Nephron progenitor cell (in vitro differentiated cells): ENCODE measurements around the gene FAM161A.

Experiments
- DNase-seq: peaks from one replicate; pipeline ENCODE4 v3.0.0; 2021
- H3K27ac Mint-ChIP-seq: 2 replicates; pipeline ENCODE4 v1.8.0; 2021; ENCODE audit warnings: mild to moderate bottlenecking, moderate library complexity, mixed read lengths
- H3K27me3 Mint-ChIP-seq: 2 replicates; pipeline ENCODE4 v1.8.0; 2021; ENCODE audit warnings: mild to moderate bottlenecking, low read depth, mixed read lengths; ENCODE audit not compliant: poor library complexity
- H3K36me3 Mint-ChIP-seq: 2 replicates; pipeline ENCODE4 v1.8.0; 2021; ENCODE audit warnings: low read depth, mixed read lengths
- H3K4me1 Mint-ChIP-seq: 2 replicates; pipeline ENCODE4 v1.8.0; 2021; ENCODE audit warnings: mixed read lengths
- H3K4me3 Mint-ChIP-seq: 2 replicates; pipeline ENCODE4 v1.8.0; 2021; ENCODE audit warnings: mild to moderate bottlenecking, moderate library complexity, mixed read lengths
- H3K9me3 Mint-ChIP-seq: 2 replicates; pipeline ENCODE4 v1.8.0; 2021; ENCODE audit warnings: mild to moderate bottlenecking, moderate library complexity, mixed read lengths
- TF ChIP-seq, protein P1 (sequence below): fragments of 200-600 bp; sonication (generic); IDR thresholded peaks from 2 replicates; pipeline ENCODE4 v1.5.0; 2021; ENCODE audit warnings: antibody characterized with exemption

Gene FAM161A

DNA sequence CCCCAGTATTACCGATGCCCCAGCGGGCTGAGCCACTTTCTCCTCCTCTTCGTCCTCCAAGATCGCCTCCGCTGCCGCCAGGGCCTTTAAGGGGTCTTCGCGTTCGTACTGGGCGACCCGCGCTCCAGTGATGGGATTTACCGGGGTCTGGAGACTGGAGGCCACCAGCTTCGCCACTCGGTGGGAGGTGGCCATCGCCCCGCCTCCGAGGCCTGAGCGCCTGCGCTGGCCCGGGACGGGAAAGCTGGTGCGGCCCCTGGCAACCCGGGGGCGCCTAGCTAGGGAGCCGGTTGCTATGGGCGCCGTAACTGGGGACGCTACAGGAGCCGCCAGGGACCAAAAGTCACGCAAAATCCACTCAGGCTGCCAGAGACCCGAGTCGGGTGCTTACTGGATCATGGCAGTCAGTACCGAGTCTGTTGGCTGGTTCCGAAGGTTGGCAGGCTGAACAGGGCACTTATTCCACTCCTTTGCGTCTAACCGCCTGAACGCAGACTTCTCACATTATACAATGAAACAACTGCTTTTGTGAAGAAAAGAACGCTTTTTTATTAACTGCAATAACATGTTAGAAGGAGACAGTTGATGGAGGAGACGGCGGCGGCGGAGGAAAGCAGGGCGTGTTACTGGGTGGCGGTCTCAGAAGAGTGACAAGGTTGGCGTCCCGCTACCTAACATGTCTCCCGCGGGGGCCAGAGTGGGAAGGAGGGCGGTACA, at the start of gene FAM161A:
Gene FAM161A, minus strand, starts transcription at position 214 of the 717 bp plus-strand sequence. Its CDS starts 19 bp downstream, at position 195.
- Mint-ChIP-seq H3K9me3 (no peaks in the 10 kb centered on the region), H3K4me3 (peak within 1 kb of the TSS; percentile 95), H3K27me3 (peaks cover under 1% of the 10 kb centered on the region), H3K27ac (peak within 1 kb of the TSS; percentile 97), H3K4me1 (peaks cover 15% of the 10 kb centered on the region), H3K36me3 (peaks cover 7% of the 10 kb centered on the region)
- peak; percentile 86 for DNase-seq
- TF ChIP-seq, protein P1, sequence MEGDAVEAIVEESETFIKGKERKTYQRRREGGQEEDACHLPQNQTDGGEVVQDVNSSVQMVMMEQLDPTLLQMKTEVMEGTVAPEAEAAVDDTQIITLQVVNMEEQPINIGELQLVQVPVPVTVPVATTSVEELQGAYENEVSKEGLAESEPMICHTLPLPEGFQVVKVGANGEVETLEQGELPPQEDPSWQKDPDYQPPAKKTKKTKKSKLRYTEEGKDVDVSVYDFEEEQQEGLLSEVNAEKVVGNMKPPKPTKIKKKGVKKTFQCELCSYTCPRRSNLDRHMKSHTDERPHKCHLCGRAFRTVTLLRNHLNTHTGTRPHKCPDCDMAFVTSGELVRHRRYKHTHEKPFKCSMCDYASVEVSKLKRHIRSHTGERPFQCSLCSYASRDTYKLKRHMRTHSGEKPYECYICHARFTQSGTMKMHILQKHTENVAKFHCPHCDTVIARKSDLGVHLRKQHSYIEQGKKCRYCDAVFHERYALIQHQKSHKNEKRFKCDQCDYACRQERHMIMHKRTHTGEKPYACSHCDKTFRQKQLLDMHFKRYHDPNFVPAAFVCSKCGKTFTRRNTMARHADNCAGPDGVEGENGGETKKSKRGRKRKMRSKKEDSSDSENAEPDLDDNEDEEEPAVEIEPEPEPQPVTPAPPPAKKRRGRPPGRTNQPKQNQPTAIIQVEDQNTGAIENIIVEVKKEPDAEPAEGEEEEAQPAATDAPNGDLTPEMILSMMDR = no peak

DNA sequence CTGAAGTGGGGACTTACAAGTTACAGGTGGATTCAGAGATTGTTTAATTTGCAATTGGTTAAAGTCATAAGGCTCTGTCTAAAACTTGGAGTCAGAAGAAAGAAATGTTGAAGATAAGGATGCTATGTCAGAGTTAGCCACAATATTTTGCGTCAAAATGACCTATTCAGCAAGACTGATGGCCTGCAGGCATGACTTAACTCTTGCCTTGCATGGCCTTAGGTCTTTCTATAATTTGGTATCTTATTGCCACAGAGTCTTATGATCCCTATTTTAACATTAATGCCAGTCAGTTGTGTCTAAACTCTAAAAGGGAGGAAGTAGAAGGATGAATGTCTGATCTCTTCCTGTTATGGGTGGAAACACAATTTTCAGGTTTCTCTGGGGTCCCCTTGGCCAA, 46.4 kb upstream of the FAM161A start:
- Mint-ChIP-seq H3K27ac (no peak overlapping the region), H3K9me3 (no peaks in the 10 kb centered on the region), H3K27me3 (peaks cover 7% of the 10 kb centered on the region), H3K4me1 (no peaks in the 10 kb centered on the region), H3K4me3 (no peak overlapping the region), H3K36me3 (no peaks in the 10 kb centered on the region)
- TF ChIP-seq, protein P1 = no peak
- no peak for DNase-seq

GRCh38 chr2:61898810-61899209, 45.0 kb upstream of the FAM161A start:
- no peaks in the 10 kb centered on the region for H3K9me3 Mint-ChIP-seq

DNA sequence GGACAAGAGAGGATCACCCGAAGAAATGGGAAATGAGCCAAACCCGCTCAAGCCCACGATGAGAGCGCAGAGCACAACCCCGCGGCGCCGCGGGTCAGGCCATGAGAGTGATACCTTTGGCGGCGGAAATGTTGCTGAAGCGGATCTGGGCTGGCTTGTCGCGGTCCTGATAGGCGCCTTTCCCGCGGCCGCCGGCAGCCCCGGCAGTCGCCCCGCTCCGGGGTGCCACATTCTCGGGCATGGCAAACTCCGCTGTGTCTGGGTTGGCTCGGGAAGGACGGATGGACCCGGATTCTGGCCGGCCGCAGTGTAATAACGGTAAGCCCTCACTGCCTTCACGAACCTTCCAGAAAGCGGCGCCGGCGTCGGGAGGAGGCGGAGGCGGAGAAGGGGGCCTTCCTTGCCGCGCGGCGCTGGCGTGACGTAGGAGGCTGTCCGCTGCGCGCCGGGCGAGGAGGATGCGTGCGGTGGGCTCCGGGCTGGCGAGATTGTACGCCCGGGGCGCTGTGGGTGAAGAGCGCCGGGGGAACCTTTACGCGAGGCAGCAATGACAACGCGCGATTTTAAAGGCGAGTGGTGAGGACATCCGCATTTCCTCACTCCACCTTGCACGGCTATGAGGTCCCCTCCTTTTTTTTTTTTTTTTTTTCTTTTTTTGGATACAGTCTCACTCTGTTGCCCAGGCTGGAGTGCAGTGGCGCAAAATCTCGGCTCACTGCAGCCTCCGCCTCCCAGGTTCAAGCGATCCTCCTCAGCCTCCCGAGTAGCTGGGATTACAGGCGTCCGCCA, 34.6 kb upstream of the FAM161A start, which contains the start of gene CCT4:
Gene CCT4, minus strand, starts transcription at position 390 of the 789 bp plus-strand sequence. Its CDS starts 149 bp downstream, at position 241.
- Mint-ChIP-seq H3K27ac (peak within 1 kb of the TSS; percentile 100), H3K36me3 (peaks cover 29% of the 10 kb centered on the region), H3K27me3 (no peaks in the 10 kb centered on the region), H3K4me3 (peak within 1 kb of the TSS; percentile 100), H3K4me1 (peaks cover 24% of the 10 kb centered on the region), H3K9me3 (no peaks in the 10 kb centered on the region)
- TF ChIP-seq, protein P1 = no peak
- peak; percentile 95 for DNase-seq

More at GRCh38 chr2:61898810-61899209, 45.0 kb upstream of the FAM161A start:
- H3K4me1 Mint-ChIP-seq = no peaks in the 10 kb centered on the region
- peaks cover 7% of the 10 kb centered on the region for H3K27me3 Mint-ChIP-seq
- TF ChIP-seq, protein P1 = peak; percentile 19
- H3K36me3 Mint-ChIP-seq = no peaks in the 10 kb centered on the region
- H3K4me3 Mint-ChIP-seq = no peak overlapping the region
- no peak for DNase-seq
- no peak overlapping the region for H3K27ac Mint-ChIP-seq

DNA sequence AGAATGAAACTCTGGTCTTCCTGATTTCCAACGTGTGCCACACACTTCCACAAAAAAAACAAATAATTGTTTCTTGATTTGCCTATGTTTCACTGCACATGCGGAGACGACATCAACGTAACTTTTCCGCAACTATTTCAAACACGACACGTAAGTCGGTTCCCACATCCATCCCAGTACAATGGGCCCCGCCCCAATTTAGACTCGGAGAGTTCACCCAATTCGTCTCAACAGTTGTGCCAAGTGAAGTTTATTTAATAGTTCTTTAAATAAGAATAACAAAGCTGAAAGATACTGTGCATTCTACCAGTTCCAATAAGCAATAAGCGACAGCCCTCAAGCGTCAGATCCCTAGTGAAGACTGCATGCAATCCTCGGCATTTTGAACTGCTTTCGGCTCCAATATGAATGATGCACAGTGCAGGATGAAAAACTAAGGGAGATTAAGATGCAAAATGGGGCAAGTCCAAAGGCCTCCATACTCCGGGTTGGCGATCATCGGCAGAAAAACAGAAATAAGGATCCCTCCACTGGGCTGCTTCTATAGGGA, 33.9 kb upstream of the FAM161A start:
- Mint-ChIP-seq H3K9me3 (no peaks in the 10 kb centered on the region), H3K27ac (peak overlapping the region; percentile 100), H3K4me3 (peak overlapping the region; percentile 100), H3K4me1 (peaks cover 24% of the 10 kb centered on the region), H3K36me3 (peaks cover 36% of the 10 kb centered on the region), H3K27me3 (no peaks in the 10 kb centered on the region)
- TF ChIP-seq, protein P1 = no peak
- DNase-seq = peak; percentile 16
